Mesendoderm (in vitro differentiated cells): ENCODE results near the gene TPSAB1.

Source experiments
- DNase-seq: peaks from one replicate; pipeline ENCODE4 v3.0.0; 2013
- H2AK5ac ChIP-seq: 2 replicates; pipeline ENCODE4 v1.6.1; 2013; ENCODE audit warnings: low read length, inconsistent platforms
- H2BK120ac ChIP-seq: 2 replicates; pipeline ENCODE4 v1.6.1; 2013; ENCODE audit warnings: low read depth, mild to moderate bottlenecking, low read length, moderate library complexity, mixed read lengths
- H2BK15ac ChIP-seq: replicated peaks from 2 replicates; pipeline ENCODE4 v1.6.1; 2013; ENCODE audit warnings: low read depth, mild to moderate bottlenecking, moderate library complexity
- H2BK5ac ChIP-seq: 2 replicates; pipeline ENCODE4 v1.6.1; 2013; ENCODE audit warnings: low read length, inconsistent platforms
- H3K18ac ChIP-seq: 2 replicates; pipeline ENCODE4 v1.6.1; 2013; ENCODE audit warnings: mild to moderate bottlenecking, low read length, mixed read lengths
- H3K23ac ChIP-seq: one replicate; pipeline ENCODE4 v1.6.1; 2013; ENCODE audit warnings: low read length
- H3K27ac ChIP-seq: 2 replicates; pipeline ENCODE4 v1.5.1; 2013; ENCODE audit warnings: low read depth, mild to moderate bottlenecking, inconsistent platforms, low read length, moderate library complexity
- H3K27me3 ChIP-seq: 2 replicates; pipeline ENCODE4 v1.6.1; 2013; ENCODE audit warnings: low read length, control low read depth, mild to moderate bottlenecking, inconsistent platforms; ENCODE audit not compliant: insufficient read depth, poor library complexity
- H3K36me3 ChIP-seq: 2 replicates; pipeline ENCODE4 v1.6.1; 2013; ENCODE audit warnings: low read length, inconsistent platforms; ENCODE audit not compliant: control insufficient read depth, insufficient read depth
- H3K4ac ChIP-seq: one replicate; pipeline ENCODE4 v1.6.1; 2013; ENCODE audit warnings: low read depth, mild to moderate bottlenecking, low read length, moderate library complexity
- H3K4me1 ChIP-seq: 2 replicates; pipeline ENCODE4 v1.6.1; 2013; ENCODE audit warnings: low read depth, low read length, inconsistent platforms; ENCODE audit not compliant: control insufficient read depth
- H3K4me2 ChIP-seq: 2 replicates; pipeline ENCODE4 v1.6.1; 2013; ENCODE audit warnings: low read length
- H3K4me3 ChIP-seq: 2 replicates; pipeline ENCODE4 v1.5.1; 2013; ENCODE audit warnings: mild to moderate bottlenecking, low read length
- H3K56ac ChIP-seq: one replicate; pipeline ENCODE4 v1.6.1; 2013; ENCODE audit warnings: low read length
- H3K79me1 ChIP-seq: 2 replicates; pipeline ENCODE4 v1.6.1; 2013; ENCODE audit warnings: low read length, inconsistent platforms
- H3K79me2 ChIP-seq: 2 replicates; pipeline ENCODE4 v1.6.1; 2013; ENCODE audit warnings: mild to moderate bottlenecking, low read length; ENCODE audit not compliant: control insufficient read depth, insufficient read depth
- H3K9ac ChIP-seq: 2 replicates; pipeline ENCODE4 v1.6.1; 2013; ENCODE audit warnings: low read length, inconsistent platforms
- H4K5ac ChIP-seq: one replicate; pipeline ENCODE4 v1.6.1; 2013; ENCODE audit warnings: low read length
- H4K8ac ChIP-seq: one replicate; pipeline ENCODE4 v1.6.1; 2013; ENCODE audit warnings: low read depth, mild to moderate bottlenecking, control low read depth, low read length, moderate library complexity
- WGBS: extraction: QIAGEN DNeasy Blood & Tissue Kit; methylation state at CpG from one replicate; pipeline ENCODE4 v1.1.7; 2013; ENCODE audit warnings: low lambda C conversion rate, missing lambda C conversion rate; ENCODE audit not compliant: insufficient coverage; ENCODE audit errors: extremely low coverage; 5-methylcytosine and 5-hydroxymethylcytosine counted together

Gene TPSAB1

DNA sequence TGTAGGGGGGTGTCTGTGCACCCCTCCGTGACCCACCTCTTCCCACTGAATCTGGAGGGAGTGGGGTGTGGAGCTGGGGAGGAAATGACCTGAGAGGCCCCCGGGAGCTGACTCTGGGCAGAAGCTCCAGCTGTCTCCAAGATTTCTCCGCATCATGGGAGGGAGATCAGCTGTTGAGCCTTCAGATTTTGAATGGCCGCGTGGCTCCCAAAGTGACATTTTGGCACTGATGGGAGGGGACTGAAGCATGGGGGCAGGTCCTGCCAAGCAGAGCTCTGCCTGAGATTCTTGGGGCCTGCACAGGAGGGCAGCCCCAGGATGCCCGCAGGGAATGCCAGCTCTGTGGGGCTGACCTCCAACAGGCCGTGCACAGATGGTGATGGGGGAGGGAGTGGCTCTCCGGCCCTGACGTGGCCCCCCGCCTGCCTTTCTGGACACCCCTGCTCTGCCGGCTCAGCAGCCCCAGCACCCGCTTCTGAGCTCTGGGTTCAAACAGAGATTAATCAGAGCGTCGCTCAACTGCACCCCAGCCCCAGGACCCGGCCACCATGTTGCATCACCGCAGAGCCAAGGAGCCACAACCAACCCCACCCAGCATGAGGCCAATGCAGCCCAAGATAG, 43.6 kb downstream of the TPSAB1 start:
- Histone ChIP-seq H2AK5ac (no peak overlapping the region), H3K79me2 (no peaks in the 10 kb centered on the region), H3K4me1 (peaks cover 3% of the 10 kb centered on the region), H3K23ac (no peak overlapping the region), H4K5ac (no peak overlapping the region), H2BK120ac (no peak overlapping the region), H3K56ac (no peak overlapping the region), H3K4ac (no peak overlapping the region), H4K8ac (no peak overlapping the region), H3K18ac (no peak overlapping the region), H3K9ac (no peak overlapping the region), H3K27me3 (no peaks in the 10 kb centered on the region), H3K4me3 (no peak overlapping the region), H3K27ac (no peak overlapping the region), H3K4me2 (no peak overlapping the region), H3K36me3 (no peaks in the 10 kb centered on the region), H2BK15ac (no peak overlapping the region), H2BK5ac (no peak overlapping the region), H3K79me1 (no peaks in the 10 kb centered on the region)
- DNase-seq: no peak
- WGBS: no CpG with 5 or more reads among the region's 16 CpGs

DNA sequence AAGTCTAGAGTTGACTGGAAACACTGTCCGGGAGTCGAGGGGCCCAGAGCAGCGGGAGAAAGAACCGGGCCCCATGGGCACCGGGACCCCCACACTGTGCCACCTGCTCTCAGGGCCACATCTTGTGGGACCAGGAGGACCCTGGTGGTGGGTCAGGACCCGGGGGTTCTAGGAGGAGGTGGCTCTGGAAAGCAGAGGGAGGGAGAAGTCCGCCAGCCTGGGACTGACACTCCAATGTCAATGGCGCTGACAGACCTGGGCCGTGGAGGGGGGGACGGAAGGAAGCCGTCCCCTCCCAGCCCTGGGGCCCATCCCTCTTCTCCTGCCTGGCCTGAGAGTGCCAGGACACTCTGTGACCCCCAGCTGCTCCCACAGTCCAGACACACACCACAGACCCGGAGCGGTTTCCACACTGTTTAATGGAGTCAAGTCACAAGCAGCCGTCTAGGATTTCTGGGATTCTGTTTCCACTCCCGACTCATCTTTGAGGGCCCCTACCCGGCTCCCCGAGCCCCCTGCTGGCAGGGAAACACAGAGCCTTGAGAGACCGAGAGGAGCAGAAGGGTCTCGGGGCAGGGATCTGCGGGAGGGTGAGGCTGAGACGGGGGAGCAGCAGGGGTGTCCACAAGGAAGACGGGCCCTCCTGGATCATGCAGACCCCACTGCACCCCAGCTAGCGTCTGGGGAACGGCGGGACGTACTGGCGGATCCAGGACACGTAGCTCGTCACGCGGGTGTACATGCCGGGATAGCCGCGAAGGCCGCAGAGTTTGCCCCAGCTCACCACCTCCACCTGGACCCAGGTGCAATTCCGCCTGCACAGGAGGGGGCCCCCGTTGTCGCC, 45.4 kb downstream of the TPSAB1 start:
- no CpG with 5 or more reads among the region's 38 CpGs for WGBS
- Histone ChIP-seq H3K27me3 (no peaks in the 10 kb centered on the region), H2BK120ac (no peak overlapping the region), H3K79me1 (no peaks in the 10 kb centered on the region), H3K27ac (no peak overlapping the region), H2BK15ac (no peak overlapping the region), H3K4me1 (peaks cover 3% of the 10 kb centered on the region), H3K4ac (no peak overlapping the region), H4K5ac (no peak overlapping the region), H3K23ac (no peak overlapping the region), H3K56ac (no peak overlapping the region), H3K18ac (no peak overlapping the region), H3K4me3 (no peak overlapping the region), H3K36me3 (no peaks in the 10 kb centered on the region), H3K9ac (no peak overlapping the region), H3K79me2 (no peaks in the 10 kb centered on the region), H2BK5ac (no peak overlapping the region), H4K8ac (no peak overlapping the region), H2AK5ac (no peak overlapping the region), H3K4me2 (no peak overlapping the region)
- DNase-seq: no peak

DNA sequence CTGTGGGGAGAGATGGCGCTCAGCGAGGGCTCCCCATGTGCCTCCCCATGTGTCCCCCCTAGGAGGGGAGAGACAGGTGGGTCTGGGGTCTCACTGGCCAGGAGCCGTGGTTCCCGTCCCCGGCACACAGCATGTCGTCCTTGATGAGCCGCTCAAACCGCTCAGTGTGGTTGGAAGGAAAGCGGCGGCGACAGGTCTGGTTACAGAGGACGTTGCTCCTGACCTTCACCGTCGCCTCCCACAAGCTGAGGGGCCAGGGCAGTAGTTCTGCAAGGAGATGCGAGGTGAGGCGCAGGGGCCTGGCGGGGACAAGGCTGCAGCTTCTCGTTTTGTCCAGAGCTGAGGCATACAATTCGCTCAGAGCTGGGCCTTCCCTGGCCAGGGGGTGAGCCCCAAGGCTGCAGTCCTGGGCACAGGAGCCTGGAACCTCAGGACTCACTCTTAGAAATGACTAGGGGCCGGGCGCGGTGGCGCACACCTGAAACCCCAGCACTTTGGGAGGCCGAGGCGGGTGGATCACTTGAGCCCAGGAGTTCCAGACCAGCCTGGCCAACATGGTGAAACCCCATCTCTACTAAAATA, 46.1 kb downstream of the TPSAB1 start:
- Histone ChIP-seq H3K4me1 (peaks cover 3% of the 10 kb centered on the region), H3K27ac (no peak overlapping the region), H3K23ac (no peak overlapping the region), H3K4me2 (no peak overlapping the region), H4K8ac (no peak overlapping the region), H2BK15ac (no peak overlapping the region), H3K27me3 (no peaks in the 10 kb centered on the region), H2AK5ac (no peak overlapping the region), H2BK120ac (no peak overlapping the region), H2BK5ac (no peak overlapping the region), H3K79me2 (no peaks in the 10 kb centered on the region), H4K5ac (no peak overlapping the region), H3K9ac (no peak overlapping the region), H3K18ac (no peak overlapping the region), H3K4ac (no peak overlapping the region), H3K56ac (no peak overlapping the region), H3K79me1 (no peaks in the 10 kb centered on the region), H3K36me3 (no peaks in the 10 kb centered on the region), H3K4me3 (no peak overlapping the region)
- no peak for DNase-seq
- WGBS: no CpG with 5 or more reads among the region's 25 CpGs

DNA sequence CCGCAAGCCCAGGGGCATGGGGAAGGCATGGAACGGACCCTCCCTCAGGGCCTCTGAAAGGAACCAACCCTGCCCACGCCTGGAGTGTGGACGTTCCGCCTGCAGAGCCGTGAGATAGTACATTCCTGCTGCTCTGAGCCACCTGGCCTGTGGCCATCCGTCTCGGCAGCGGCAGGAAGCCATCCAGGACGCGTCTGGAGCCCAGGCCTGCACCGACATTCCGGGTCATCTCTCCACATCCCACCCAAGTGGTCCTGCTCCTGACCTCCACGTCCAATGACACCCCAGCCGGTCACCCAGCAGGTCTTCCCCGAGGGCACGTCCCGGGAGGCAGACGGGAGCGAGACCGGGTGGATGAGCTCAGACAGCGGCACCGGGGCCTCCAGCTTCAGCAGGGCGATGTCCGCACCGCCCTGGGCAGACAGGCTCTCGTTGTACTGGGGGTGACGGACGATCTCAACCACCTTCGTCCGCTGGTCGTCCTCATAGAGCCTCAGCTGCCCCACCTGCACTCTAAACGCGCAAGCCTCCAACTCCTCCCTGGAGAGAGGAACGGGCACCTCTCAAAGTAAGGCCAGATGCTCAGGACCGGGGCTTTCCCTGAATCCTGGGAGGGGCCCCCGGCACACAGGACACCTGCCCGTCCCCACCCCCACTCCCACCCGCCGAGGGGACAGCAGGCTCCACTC, 47.6 kb downstream of the TPSAB1 start:
- no peaks in the 10 kb centered on the region for H3K79me2 ChIP-seq
- no peak overlapping the region for H2BK15ac ChIP-seq
- no peak overlapping the region for H3K56ac ChIP-seq
- H3K4me3 ChIP-seq: no peak overlapping the region
- peaks cover 3% of the 10 kb centered on the region for H3K4me1 ChIP-seq
- H3K4ac ChIP-seq: no peak overlapping the region
- H4K5ac ChIP-seq: no peak overlapping the region
- no peak overlapping the region for H2BK120ac ChIP-seq
- H3K36me3 ChIP-seq: no peaks in the 10 kb centered on the region
- no peak overlapping the region for H3K4me2 ChIP-seq
- no peak overlapping the region for H2AK5ac ChIP-seq
- no peak overlapping the region for H2BK5ac ChIP-seq
- no peaks in the 10 kb centered on the region for H3K79me1 ChIP-seq
- DNase-seq: no peak
- H3K18ac ChIP-seq: no peak overlapping the region
- no peak overlapping the region for H3K23ac ChIP-seq
- no CpG with 5 or more reads among the region's 40 CpGs for WGBS
- no peak overlapping the region for H3K9ac ChIP-seq
- H3K27me3 ChIP-seq: no peaks in the 10 kb centered on the region
- no peak overlapping the region for H4K8ac ChIP-seq
- H3K27ac ChIP-seq: no peak overlapping the region

DNA sequence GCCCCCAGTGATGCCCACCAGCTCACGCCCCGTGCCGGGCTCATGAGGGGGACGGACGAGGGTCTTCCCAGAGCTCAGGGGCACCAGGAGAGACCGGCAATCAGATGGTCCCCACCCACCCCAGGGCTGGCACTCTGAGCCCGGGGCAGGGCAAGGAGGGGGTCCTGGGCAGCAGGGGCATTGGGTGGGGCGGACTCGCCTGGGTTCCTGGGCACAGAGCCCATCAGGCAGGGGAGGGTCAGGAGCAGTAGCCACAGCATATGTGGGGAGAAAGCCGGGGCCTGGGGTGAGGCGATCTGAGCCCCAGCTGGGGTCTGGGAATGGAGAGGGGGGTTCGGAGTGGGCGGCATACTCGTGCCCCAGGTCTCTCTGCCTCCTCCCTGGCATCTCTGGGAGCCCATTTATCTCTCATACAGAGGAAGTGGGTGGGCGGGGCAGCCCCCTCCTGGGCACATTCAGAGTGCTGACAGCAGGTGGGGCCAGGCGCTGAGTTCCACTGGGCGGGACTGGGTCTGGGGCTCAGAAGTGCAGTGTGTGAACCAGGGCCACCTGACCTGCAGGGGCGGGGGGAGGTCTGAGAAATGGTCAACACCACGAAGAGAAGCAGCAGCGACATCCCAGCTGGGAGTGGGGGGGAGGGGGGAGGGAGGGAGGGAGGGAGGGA, 48.4 kb downstream of the TPSAB1 start:
- no CpG with 5 or more reads among the region's 20 CpGs for WGBS
- no peaks in the 10 kb centered on the region for H3K27me3 ChIP-seq
- no peak overlapping the region for H3K4ac ChIP-seq
- H3K79me1 ChIP-seq: no peaks in the 10 kb centered on the region
- no peak overlapping the region for H3K4me2 ChIP-seq
- no peaks in the 10 kb centered on the region for H3K4me1 ChIP-seq
- no peak overlapping the region for H3K9ac ChIP-seq
- no peak overlapping the region for H2BK15ac ChIP-seq
- no peak overlapping the region for H4K8ac ChIP-seq
- H3K27ac ChIP-seq: no peak overlapping the region
- no peak overlapping the region for H4K5ac ChIP-seq
- no peaks in the 10 kb centered on the region for H3K36me3 ChIP-seq
- H3K23ac ChIP-seq: no peak overlapping the region
- H3K4me3 ChIP-seq: no peak overlapping the region
- no peak overlapping the region for H2BK120ac ChIP-seq
- no peak overlapping the region for H2AK5ac ChIP-seq
- no peaks in the 10 kb centered on the region for H3K79me2 ChIP-seq
- peak; percentile 62 for DNase-seq
- no peak overlapping the region for H3K18ac ChIP-seq
- no peak overlapping the region for H3K56ac ChIP-seq
- no peak overlapping the region for H2BK5ac ChIP-seq
